NCI-H2227 (cell line): ENCODE measurements around the gene MARK3.
"Not testable (repeated sequence)": the region's sequence is repeated elsewhere in the genome, so short reads cannot be mapped to it uniquely, and the experiment has no call there.

ENCODE experiments used
- DNase-seq: peaks from one replicate; lab custom pipeline; 2025; ENCODE audit not compliant: unreplicated experiment; lab: John Stamatoyannopoulos, UW

Gene MARK3

GRCh38 chr14:103524002-103524935 lies 139.1 kb downstream of the MARK3 start:
- DNase-seq: no peak

- DNase-seq: not testable (repeated sequence)
Observed at GRCh38 chr14:103525430-103526246, 140.4 kb downstream of the MARK3 start.

GRCh38 chr14:103526247-103526913 lies 141.2 kb downstream of the MARK3 start:
- DNase-seq: no peak

- DNase-seq: no peak
Observed at GRCh38 chr14:103526914-103527248, 141.7 kb downstream of the MARK3 start.

GRCh38 chr14:103527408-103528145 lies 142.4 kb downstream of the MARK3 start:
- no peak for DNase-seq

- peak; percentile 39 for DNase-seq
Observed at GRCh38 chr14:103528146-103528586, 143.0 kb downstream of the MARK3 start.

- DNase-seq: peak; percentile 88
Observed at GRCh38 chr14:103528587-103529382, 143.6 kb downstream of the MARK3 start, which contains the start of gene TRMT61A. Gene TRMT61A, plus strand, starts transcription at chr14:103529196. Its CDS starts 783 bp downstream, at chr14:103529979.

- no peak for DNase-seq
Observed at GRCh38 chr14:103529383-103530365, 144.5 kb downstream of the MARK3 start.

GRCh38 chr14:103530390-103530789 lies 145.2 kb downstream of the MARK3 start:
- DNase-seq: no peak

- DNase-seq: no peak
Observed at GRCh38 chr14:103530831-103531230, 145.6 kb downstream of the MARK3 start.

GRCh38 chr14:103531421-103532215 lies 146.4 kb downstream of the MARK3 start:
- no peak for DNase-seq

- no peak for DNase-seq
Observed at GRCh38 chr14:103532216-103533136, 147.3 kb downstream of the MARK3 start.

GRCh38 chr14:103533137-103533998 lies 148.2 kb downstream of the MARK3 start:
- no peak for DNase-seq

- peak; percentile 60 for DNase-seq
Observed at GRCh38 chr14:103533999-103534575, 148.9 kb downstream of the MARK3 start.

GRCh38 chr14:103534576-103535061 lies 149.4 kb downstream of the MARK3 start:
- DNase-seq: no peak
